CD4-positive, alpha-beta T cell (primary cell): ENCODE results near the gene CHRM4. TPM values are rescaled to one million over a fixed set of nuclear protein-coding genes. Genes with fewer than 3 reads are reported as not detected.

Source experiments
- ATAC-seq: fragments of 200-7000 bp; cut with Tn5 transposase; one replicate; pipeline ENCODE4 v1.10.0; 2022; ENCODE audit warnings: mild to moderate bottlenecking; ENCODE audit not compliant: poor library complexity
- CTCF ChIA-PET: fragments of 350-600 bp; sonication (Branson Sonifier 250); formaldehyde crosslinking; loops from one replicate; lab custom pipeline; 2021; ENCODE audit warnings: antibody characterized with exemption, inconsistent platforms; lab: Charles Lee
- POLR2A ChIA-PET: fragments of 350-600 bp; sonication (Branson Sonifier 250); formaldehyde crosslinking; loops from one replicate; lab custom pipeline; 2021; ENCODE audit warnings: antibody characterized with exemption, inconsistent platforms; lab: Charles Lee
- DNase-seq, 14 experiments: peaks; one replicate each; pipeline ENCODE4 v3.0.0-alpha.2; 2013 to 2020; ENCODE audit warnings: mixed read lengths in 2 of 14
- H3K27ac ChIP-seq, 2 donors: one replicate each; pipeline versions ENCODE4 v1.5.1 to v1.7.0; 2013; ENCODE audit warnings: low read length in 2 of 2, low read depth in 1 of 2, mild to moderate bottlenecking in 1 of 2
- H3K27me3 ChIP-seq, 2 experiments: 1 replicate in 1 of 2; 2 replicates in 1 of 2; pipeline versions ENCODE4 v1.6.1 to v1.7.0; 2013; ENCODE audit warnings: low read length in 2 of 2, control low read depth in 1 of 2, mild to moderate bottlenecking in 1 of 2, moderate library complexity in 1 of 2; ENCODE audit not compliant: insufficient read depth in 2 of 2, control insufficient read depth in 1 of 2
- H3K36me3 ChIP-seq: one replicate; pipeline ENCODE4 v1.6.1; 2013; ENCODE audit warnings: low read length, control low read depth; ENCODE audit not compliant: insufficient read depth
- H3K4me1 ChIP-seq: one replicate; pipeline ENCODE4 v1.6.1; 2013; ENCODE audit warnings: low read length, control low read depth; ENCODE audit not compliant: insufficient read depth
- H3K4me3 ChIP-seq: one replicate; pipeline ENCODE4 v1.5.1; 2013; ENCODE audit warnings: mild to moderate bottlenecking, low read length, moderate library complexity
- H3K9me3 ChIP-seq, 2 experiments: 1 replicate in 1 of 2; 2 replicates in 1 of 2; pipeline versions ENCODE4 v1.6.1 to v1.7.0; 2013; ENCODE audit warnings: low read length in 2 of 2, mild to moderate bottlenecking in 2 of 2, control low read depth in 1 of 2, moderate library complexity in 1 of 2; ENCODE audit not compliant: control insufficient read depth in 1 of 2, insufficient read depth in 1 of 2
- H3K27ac Mint-ChIP-seq: one replicate; pipeline ENCODE4 v1.8.0; 2020; ENCODE audit warnings: mixed read lengths
- H3K27me3 Mint-ChIP-seq: one replicate; pipeline ENCODE4 v1.8.0; 2021; ENCODE audit warnings: mixed read lengths
- H3K36me3 Mint-ChIP-seq: one replicate; pipeline ENCODE4 v1.8.0; 2021; ENCODE audit warnings: low read depth, mixed read lengths
- H3K4me1 Mint-ChIP-seq: one replicate; pipeline ENCODE4 v1.8.0; 2021; ENCODE audit warnings: low read depth, mixed read lengths
- H3K4me3 Mint-ChIP-seq: one replicate; pipeline ENCODE4 v1.8.0; 2020; ENCODE audit warnings: mild to moderate bottlenecking, mixed read lengths
- H3K9me3 Mint-ChIP-seq: one replicate; pipeline ENCODE4 v1.8.0; 2020; ENCODE audit warnings: mixed read lengths
- CTCF ChIP-seq: fragments of 200-600 bp; IDR thresholded peaks from one replicate; pipeline ENCODE4 v1.8.0; 2022; ENCODE audit warnings: antibody characterized with exemption, mild to moderate bottlenecking
- intact Hi-C, 2 experiments: fragments of 100-400 bp; cut with DNase I in 1 of 2; cut with micrococcal nuclease in 1 of 2; formaldehyde crosslinking; loops; one replicate each; pipeline versions ENCODE4 v1.15.1 to v1.9.0; 2023 to 2025; cut with DNase I, micrococcal nuclease
- total RNA-seq, 174 experiments: library from RNA in 2 of 174; stranded (reverse) in 2 of 174; gene quantifications; one replicate each; pipeline ENCODE4 v1.2.3 and lab custom pipeline; 2021 to 2026

CHRM4 gene
- total RNA-seq, 2 experiments from 2014 or later: 3.2 to 3.7 TPM

- no peak for ATAC-seq
- Mint-ChIP-seq H3K36me3 (peaks cover 42% of the 10 kb centered on the region), H3K27me3 (no peaks in the 10 kb centered on the region), H3K4me1 (peaks cover 71% of the 10 kb centered on the region), H3K27ac (peak overlapping the region; percentile 73), H3K4me3 (peak overlapping the region; percentile 45), H3K9me3 (no peaks in the 10 kb centered on the region)
- H3K36me3 ChIP-seq: peaks cover 34% of the 10 kb centered on the region
- ChIA-PET POLR2A (no interaction called here), CTCF (interaction anchor here (1.0 to 1.9 kb wide), 3 partner anchors 10 to 27 kb away, joined by 3 to 9 read pairs (median 3); partner anchors contain the start of gene DGKZ)
- H3K9me3 ChIP-seq: no peaks in the 10 kb centered on the region
- H3K4me1 ChIP-seq: peaks cover 79% of the 10 kb centered on the region
- no peak for TF ChIP-seq CTCF
- H3K27ac ChIP-seq: peak overlapping the region in 1 of 2 donors; percentile 27
- no peaks in the 10 kb centered on the region for H3K27me3 ChIP-seq
- intact Hi-C loops: no loop called here
- DNase-seq: no peak
- no peak overlapping the region for H3K4me3 ChIP-seq
Observed at GRCh38 chr11:46356924-46357482, 34.6 kb downstream of the CHRM4 start.

GRCh38 chr11:46353698-46354097 lies 37.9 kb downstream of the CHRM4 start:
- H3K4me3 Mint-ChIP-seq: peak overlapping the region; percentile 80
- H3K4me3 ChIP-seq: peak overlapping the region; percentile 11
- CTCF ChIA-PET: interaction anchor here (1.3 kb wide), 1 partner anchor 14 kb away, joined by 5 read pairs; no protein-coding TSS in a partner anchor
- ATAC-seq (peak; percentile 14), DNase-seq (peak in 3 of 14 experiments; percentile 25 to 49 (median 43))
- TF ChIP-seq CTCF: no peak
- no peaks in the 10 kb centered on the region for H3K9me3 ChIP-seq
- H3K4me1 Mint-ChIP-seq: peaks cover 85% of the 10 kb centered on the region
- H3K27ac ChIP-seq: peak overlapping the region; percentile 71 to 77
- H3K36me3 ChIP-seq: peaks cover 46% of the 10 kb centered on the region
- no peaks in the 10 kb centered on the region for H3K27me3 Mint-ChIP-seq
- H3K36me3 Mint-ChIP-seq: peaks cover 51% of the 10 kb centered on the region
- POLR2A ChIA-PET: interaction anchor here (0.9 to 14.3 kb wide), 4 partner anchors 12 to 40 kb away, joined by 3 to 266 read pairs (median 4); no protein-coding TSS in a partner anchor
- H3K27me3 ChIP-seq: no peaks in the 10 kb centered on the region
- peak overlapping the region; percentile 89 for H3K27ac Mint-ChIP-seq
- intact Hi-C loops: loop anchor here (1.0 to 5.0 kb wide), 3 partner anchors 8 to 184 kb away; no protein-coding TSS in a partner anchor
- H3K9me3 Mint-ChIP-seq: no peaks in the 10 kb centered on the region
- H3K4me1 ChIP-seq: peaks cover 90% of the 10 kb centered on the region

GRCh38 chr11:46352063-46352841 lies 39.3 kb downstream of the CHRM4 start:
- peak; percentile 98 for TF ChIP-seq CTCF
- Histone ChIP-seq H3K4me3 (peak overlapping the region; percentile 56), H3K4me1 (peaks cover 89% of the 10 kb centered on the region), H3K27me3 (no peaks in the 10 kb centered on the region), H3K27ac (peak overlapping the region; percentile 71 to 77), H3K36me3 (peaks cover 43% of the 10 kb centered on the region), H3K9me3 (no peaks in the 10 kb centered on the region)
- peak overlapping the region; percentile 89 for H3K27ac Mint-ChIP-seq
- ChIA-PET POLR2A (interaction anchor here (0.9 to 14.3 kb wide), 11 partner anchors 9 to 349 kb away, joined by 3 to 266 read pairs (median 6); partner anchors contain the start of gene ZNF408), CTCF (interaction anchor here (0.5 to 3.5 kb wide), 17 partner anchors 9 to 387 kb away, joined by 3 to 40 read pairs (median 3); partner anchors contain the start of genes AMBRA1 and ATG13)
- no peaks in the 10 kb centered on the region for H3K27me3 Mint-ChIP-seq
- intact Hi-C loops: loop anchor here (1.0 to 5.0 kb wide), 3 partner anchors 15 to 185 kb away; no protein-coding TSS in a partner anchor
- H3K36me3 Mint-ChIP-seq: peaks cover 51% of the 10 kb centered on the region
- ATAC-seq (peak; percentile 59), DNase-seq (peak; percentile 60 to 93 (median 76))
- peak overlapping the region; percentile 83 for H3K4me3 Mint-ChIP-seq
- peaks cover 74% of the 10 kb centered on the region for H3K4me1 Mint-ChIP-seq
- no peaks in the 10 kb centered on the region for H3K9me3 Mint-ChIP-seq
